GM21390 (cell line): ENCODE data around the gene RGS7BP.

Experiments
- ATAC-seq: cut with Tn5 transposase; IDR thresholded peaks from one replicate; pipeline ENCODE4 v1.9.1; 2021; ENCODE audit not compliant: unreplicated experiment

Gene RGS7BP

GRCh38 chr5:64628901-64629300 lies 123.1 kb downstream of the RGS7BP start:
- no peak for ATAC-seq

DNA sequence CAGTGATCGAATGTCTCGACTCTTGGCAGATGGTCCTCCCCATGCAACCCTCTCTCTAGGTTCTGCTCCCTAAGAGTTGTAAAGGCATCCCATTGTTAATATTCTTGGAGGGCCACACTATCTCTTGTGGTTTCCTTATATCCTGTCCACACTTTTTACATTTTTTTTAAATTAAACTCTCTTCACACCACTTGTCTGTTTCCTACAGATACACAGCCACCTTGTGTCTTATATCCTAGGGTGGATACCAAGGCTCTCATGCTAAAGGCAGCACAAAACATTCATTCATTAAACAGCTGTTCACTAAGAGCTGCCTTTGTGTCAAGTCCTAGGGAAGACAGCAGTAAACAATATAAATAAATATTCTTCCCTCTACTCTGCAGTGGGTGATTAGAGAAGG lies 124.0 kb downstream of the RGS7BP start:
- no peak for ATAC-seq

DNA sequence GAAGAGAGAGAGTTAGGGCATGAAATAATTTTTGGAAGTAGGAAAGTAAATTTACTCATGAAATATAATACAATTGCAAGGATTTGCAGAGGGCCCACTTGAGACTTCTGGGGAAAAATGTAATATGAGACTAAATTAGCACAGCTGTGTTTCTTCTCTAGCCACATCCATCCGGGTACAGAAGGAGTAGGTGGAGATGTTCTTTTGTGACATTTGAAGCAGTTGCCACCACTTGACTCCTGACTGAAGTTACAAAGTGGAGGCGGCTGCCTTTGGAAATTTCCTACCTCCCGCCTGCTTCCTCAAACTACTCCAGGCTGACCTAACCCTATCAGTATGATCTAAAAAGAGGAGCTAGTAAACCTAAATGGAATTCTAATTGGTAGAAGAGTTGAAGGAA lies 126.4 kb downstream of the RGS7BP start:
- no peak for ATAC-seq

DNA sequence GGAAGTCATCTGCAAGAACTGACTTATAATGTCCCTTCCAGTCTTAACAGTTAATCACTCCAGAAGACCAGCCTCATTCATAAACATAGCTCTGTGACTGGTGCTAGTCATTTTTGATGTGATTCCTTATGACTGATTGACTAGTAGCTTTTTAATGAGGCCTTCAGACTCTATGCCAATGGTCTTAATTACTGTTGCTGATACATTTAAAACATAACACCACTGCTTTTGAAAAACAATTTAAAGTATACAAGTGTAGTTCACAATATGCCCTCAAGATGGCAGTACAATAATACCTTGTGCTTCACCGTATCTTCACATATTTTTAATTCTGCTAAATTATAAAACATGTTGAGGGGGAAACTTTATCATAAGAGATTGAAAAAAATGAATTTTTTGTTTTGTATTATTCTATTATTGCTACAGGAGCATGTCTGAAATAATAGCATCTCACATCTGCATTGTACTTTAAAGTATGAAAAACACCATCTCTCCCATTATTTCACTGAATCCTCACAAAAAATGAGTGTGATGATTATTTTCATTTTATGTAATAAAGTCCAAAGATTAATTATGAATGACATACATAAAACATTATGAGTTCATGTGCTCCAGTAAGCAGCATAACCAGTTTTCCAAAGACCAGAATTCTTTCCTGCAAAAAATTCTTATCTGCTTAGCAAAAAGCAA lies 129.3 kb downstream of the RGS7BP start:
- no peak for ATAC-seq

- ATAC-seq = no peak
These were observed 131.3 kb downstream of the RGS7BP start for GRCh38 chr5:64637144-64637543.

DNA sequence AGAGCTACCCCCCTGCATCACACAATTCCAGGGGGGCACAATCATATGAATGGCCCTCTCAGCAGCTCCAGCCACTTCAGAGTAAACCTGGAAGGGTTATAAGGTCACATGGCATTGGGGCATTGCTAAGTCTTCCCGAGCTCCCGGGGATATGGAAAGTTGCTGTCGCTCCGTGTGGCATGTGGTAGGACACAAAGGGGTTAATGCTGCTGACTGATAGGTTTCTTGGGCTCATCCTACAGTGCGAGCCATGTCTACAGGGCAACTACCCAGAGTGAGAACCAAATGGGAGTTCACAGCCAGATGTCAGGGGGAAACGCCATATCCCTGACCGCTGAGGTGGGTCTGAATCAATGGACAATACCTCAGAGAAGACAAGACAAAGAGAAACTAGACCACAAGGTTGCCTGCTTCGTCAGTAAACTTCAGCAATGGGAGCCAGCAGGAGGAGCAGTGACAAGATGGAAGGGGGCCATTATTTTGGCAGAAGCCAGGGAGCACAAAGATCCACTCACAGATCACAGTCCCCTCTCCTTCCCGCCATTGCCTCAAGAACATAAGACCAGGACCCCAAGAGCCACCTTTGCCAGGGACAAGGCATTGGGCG lies 132.1 kb downstream of the RGS7BP start:
- no peak for ATAC-seq

DNA sequence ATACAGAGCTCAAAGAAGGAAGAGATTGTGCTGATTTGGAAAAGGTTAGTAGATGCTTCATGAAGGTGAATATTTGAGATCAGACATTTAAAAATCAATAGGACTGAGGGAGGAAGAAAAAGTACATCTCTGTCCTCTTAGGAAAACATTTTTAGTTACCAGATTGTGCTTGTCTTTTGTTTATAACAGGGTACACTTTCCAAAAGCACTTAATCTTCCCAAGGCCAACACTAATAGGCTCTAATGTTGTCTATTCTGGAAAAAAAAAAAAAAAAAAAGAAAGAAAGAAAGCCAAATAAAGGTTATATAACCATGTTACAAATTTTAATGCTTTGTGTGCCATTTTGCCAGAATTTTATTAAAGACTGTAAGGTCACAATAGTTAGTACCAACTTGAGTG lies 139.0 kb downstream of the RGS7BP start:
- no peak for ATAC-seq

GRCh38 chr5:64646169-64646568 lies 140.4 kb downstream of the RGS7BP start:
- no peak for ATAC-seq

DNA sequence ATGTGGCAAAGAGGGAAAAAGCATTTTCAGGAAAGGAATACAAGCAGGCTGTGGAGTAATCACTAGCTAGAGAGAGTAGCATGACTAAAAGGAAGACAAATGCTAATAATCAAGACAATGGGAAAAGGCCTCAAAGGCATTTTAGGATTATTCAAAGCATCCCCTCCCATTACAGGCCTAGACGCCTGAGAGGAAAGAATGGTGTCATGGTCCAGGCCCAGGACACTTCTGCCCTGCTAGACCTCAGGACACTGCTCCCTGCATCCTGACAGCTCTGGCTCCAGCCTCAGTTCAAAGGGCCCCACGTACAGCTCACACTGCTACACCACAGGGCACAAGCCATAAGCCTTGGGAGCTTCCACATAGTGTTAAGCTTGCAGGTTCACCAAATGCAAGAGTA lies 143.7 kb downstream of the RGS7BP start:
- no peak for ATAC-seq

- ATAC-seq = no peak
These were observed 148.1 kb downstream of the RGS7BP start for GRCh38 chr5:64653766-64654560.

- ATAC-seq = no peak
These were observed 148.7 kb downstream of the RGS7BP start for GRCh38 chr5:64654561-64654938.

GRCh38 chr5:64655596-64655995 lies 149.8 kb downstream of the RGS7BP start:
- ATAC-seq = no peak

GRCh38 chr5:64659289-64659688 lies 153.5 kb downstream of the RGS7BP start:
- ATAC-seq = no peak
